ENCODE measurements around the gene APEX1.

APEX1 gene

GRCh38 chr14:20486684-20487395, 31.8 kb downstream of the APEX1 start:
- no peak overlapping the region for H3K4me3 ChIP-seq (replicated peaks; ENCODE audit: low read depth, low read length)
- no peaks in the 10 kb centered on the region for H3K27me3 ChIP-seq (replicated peaks; ENCODE audit: control insufficient read depth, insufficient read depth, low read length)
- no peak for TF ChIP-seq CTCF (IDR thresholded peaks at IDR 0.05; ENCODE audit: insufficient read depth, low read length, poor library complexity, severe bottlenecking)
- DNase-seq (ENCODE audit: extremely low read depth, insufficient read length), result no peak
- H3K36me3 ChIP-seq (ENCODE audit: control insufficient read depth, insufficient read depth, low read length), result no peaks in the 10 kb centered on the region

- Histone ChIP-seq H3K4me3 (replicated peaks; ENCODE audit: low read depth, low read length) (no peak overlapping the region), H3K36me3 (ENCODE audit: control insufficient read depth, insufficient read depth, low read length) (no peaks in the 10 kb centered on the region), H3K27me3 (replicated peaks; ENCODE audit: control insufficient read depth, insufficient read depth, low read length) (no peaks in the 10 kb centered on the region)
- peak; percentile 19 for TF ChIP-seq CTCF (IDR thresholded peaks at IDR 0.05; ENCODE audit: insufficient read depth, low read length, poor library complexity, severe bottlenecking)
- no peak for DNase-seq (ENCODE audit: extremely low read depth, insufficient read length)
These were observed 32.3 kb downstream of the APEX1 start for GRCh38 chr14:20487396-20487725.

GRCh38 chr14:20489093-20489994, 34.3 kb downstream of the APEX1 start:
- Histone ChIP-seq H3K36me3 (ENCODE audit: control insufficient read depth, insufficient read depth, low read length) (no peaks in the 10 kb centered on the region), H3K27me3 (replicated peaks; ENCODE audit: control insufficient read depth, insufficient read depth, low read length) (no peaks in the 10 kb centered on the region), H3K4me3 (replicated peaks; ENCODE audit: low read depth, low read length) (no peak overlapping the region)
- DNase-seq (ENCODE audit: extremely low read depth, insufficient read length), result no peak
- no peak for TF ChIP-seq CTCF (IDR thresholded peaks at IDR 0.05; ENCODE audit: insufficient read depth, low read length, poor library complexity, severe bottlenecking)

GRCh38 chr14:20490563-20490962, 35.5 kb downstream of the APEX1 start:
- DNase-seq (ENCODE audit: extremely low read depth, insufficient read length), result no peak
- Histone ChIP-seq H3K27me3 (replicated peaks; ENCODE audit: control insufficient read depth, insufficient read depth, low read length) (no peaks in the 10 kb centered on the region), H3K4me3 (replicated peaks; ENCODE audit: low read depth, low read length) (peak overlapping the region; percentile 43), H3K36me3 (ENCODE audit: control insufficient read depth, insufficient read depth, low read length) (no peaks in the 10 kb centered on the region)
- TF ChIP-seq CTCF (IDR thresholded peaks at IDR 0.05; ENCODE audit: insufficient read depth, low read length, poor library complexity, severe bottlenecking), result no peak

GRCh38 chr14:20492486-20492885, 37.5 kb downstream of the APEX1 start:
- H3K27me3 ChIP-seq (replicated peaks; ENCODE audit: control insufficient read depth, insufficient read depth, low read length), result no peaks in the 10 kb centered on the region
- TF ChIP-seq CTCF (IDR thresholded peaks at IDR 0.05; ENCODE audit: insufficient read depth, low read length, poor library complexity, severe bottlenecking), result no peak
- H3K36me3 ChIP-seq (ENCODE audit: control insufficient read depth, insufficient read depth, low read length), result no peaks in the 10 kb centered on the region
- no peak overlapping the region for H3K4me3 ChIP-seq (replicated peaks; ENCODE audit: low read depth, low read length)
- DNase-seq (ENCODE audit: extremely low read depth, insufficient read length), result no peak
